DND-41 (cell line): ENCODE measurements around the gene TTC39B.

ENCODE experiments used
- ATAC-seq: fragments of 200-7000 bp; cut with Tn5 transposase; 3 replicates; pipeline ENCODE4 v1.9.1; 2021; ENCODE audit warnings: low read depth; ENCODE audit not compliant: insufficient read depth
- DNase-seq: peaks from one replicate; pipeline ENCODE4 v3.0.0-alpha.2; 2020
- H2AFZ ChIP-seq: 2 replicates; pipeline ENCODE4 v1.6.0; 2012; ENCODE audit warnings: low read depth, low read length
- H3K27ac ChIP-seq: 2 replicates; pipeline ENCODE4 v1.5.1; 2012; ENCODE audit warnings: low read length, inconsistent platforms
- H3K27me3 ChIP-seq: fragments of 200-600 bp; sonication (generic); 2 replicates; pipeline ENCODE4 v1.6.0; 2012; ENCODE audit warnings: low read length, mild to moderate bottlenecking, inconsistent platforms; ENCODE audit not compliant: insufficient read depth, poor library complexity
- H3K36me3 ChIP-seq: 2 replicates; pipeline ENCODE4 v1.5.1; 2012; ENCODE audit warnings: low read length, inconsistent platforms; ENCODE audit not compliant: insufficient read depth
- H3K4me1 ChIP-seq: 2 replicates; pipeline ENCODE4 v1.5.1; 2012; ENCODE audit warnings: mild to moderate bottlenecking, low read length; ENCODE audit not compliant: insufficient read depth
- H3K4me2 ChIP-seq: 2 replicates; pipeline ENCODE4 v1.6.0; 2012; ENCODE audit warnings: mild to moderate bottlenecking, moderate library complexity, low read length, inconsistent platforms; ENCODE audit not compliant: insufficient read depth
- H3K4me3 ChIP-seq, 2 experiments: fragments of 200-600 bp in 1 of 2; shearing (Covaris generic) in 1 of 2; 2 replicates each; pipeline ENCODE4 v1.5.1; 2012 to 2016; ENCODE audit warnings: inconsistent platforms in 2 of 2, low read length in 2 of 2, mild to moderate bottlenecking in 2 of 2, low read depth in 1 of 2, moderate library complexity in 1 of 2
- H3K79me2 ChIP-seq: 2 replicates; pipeline ENCODE4 v1.6.0; 2012; ENCODE audit warnings: low read length, inconsistent platforms; ENCODE audit not compliant: insufficient read depth
- H3K9ac ChIP-seq: 2 replicates; pipeline ENCODE4 v1.6.0; 2012; ENCODE audit warnings: low read depth, mild to moderate bottlenecking, inconsistent platforms, low read length, moderate library complexity
- H3K9me3 ChIP-seq: 2 replicates; pipeline ENCODE4 v1.5.1; 2012; ENCODE audit warnings: low read length, moderate library complexity, mild to moderate bottlenecking, inconsistent platforms; ENCODE audit not compliant: insufficient read depth, severe bottlenecking
- H4K20me1 ChIP-seq: 2 replicates; pipeline ENCODE4 v1.6.0; 2012; ENCODE audit warnings: low read length; ENCODE audit not compliant: insufficient read depth
- EZH2 ChIP-seq: IDR thresholded peaks from 3 replicates; pipeline ENCODE4 v1.6.1; 2012; ENCODE audit warnings: borderline replicate concordance, low read depth, mild to moderate bottlenecking, moderate library complexity, low read length, inconsistent platforms; ENCODE audit not compliant: severe bottlenecking
- TF ChIP-seq, protein P1 (sequence below): IDR thresholded peaks from 2 replicates; pipeline ENCODE4 v1.5.1; 2012; ENCODE audit warnings: borderline replicate concordance, low read length, moderate library complexity, mild to moderate bottlenecking; ENCODE audit not compliant: poor library complexity, severe bottlenecking; ENCODE audit errors: extremely low read depth

The TTC39B gene

DNA sequence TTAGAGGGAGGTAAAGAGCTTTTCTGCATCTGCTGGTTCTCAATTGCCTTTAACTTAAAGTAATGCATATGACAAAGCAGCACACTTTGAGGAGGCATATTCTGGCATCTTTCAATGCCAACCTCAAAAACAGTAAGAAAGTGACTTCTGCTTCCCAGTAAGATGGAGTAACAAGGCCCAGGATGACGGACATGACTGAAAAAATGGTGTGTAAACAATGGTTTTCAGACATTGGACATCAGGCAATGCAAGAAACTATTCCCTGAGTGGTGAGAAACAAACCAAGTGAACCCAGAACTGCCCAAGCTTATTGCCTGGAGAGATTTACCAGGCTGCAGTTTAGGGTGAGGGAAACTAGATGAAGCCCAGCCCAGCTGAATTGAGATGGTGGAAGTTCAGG lies 39.8 kb upstream of the TTC39B start:
- ATAC-seq: no peak
- Histone ChIP-seq H3K4me2 (no peak overlapping the region), H3K27ac (no peak overlapping the region), H3K9ac (no peak overlapping the region), H3K36me3 (no peaks in the 10 kb centered on the region), H4K20me1 (no peaks in the 10 kb centered on the region), H3K79me2 (no peaks in the 10 kb centered on the region), H3K4me3 (no peak overlapping the region), H3K4me1 (peaks cover 4% of the 10 kb centered on the region; the same call in 1 of the 2 replicates), H2AFZ (no peak overlapping the region), H3K9me3 (no peaks in the 10 kb centered on the region), H3K27me3 (no peaks in the 10 kb centered on the region)
- TF ChIP-seq, protein P1, sequence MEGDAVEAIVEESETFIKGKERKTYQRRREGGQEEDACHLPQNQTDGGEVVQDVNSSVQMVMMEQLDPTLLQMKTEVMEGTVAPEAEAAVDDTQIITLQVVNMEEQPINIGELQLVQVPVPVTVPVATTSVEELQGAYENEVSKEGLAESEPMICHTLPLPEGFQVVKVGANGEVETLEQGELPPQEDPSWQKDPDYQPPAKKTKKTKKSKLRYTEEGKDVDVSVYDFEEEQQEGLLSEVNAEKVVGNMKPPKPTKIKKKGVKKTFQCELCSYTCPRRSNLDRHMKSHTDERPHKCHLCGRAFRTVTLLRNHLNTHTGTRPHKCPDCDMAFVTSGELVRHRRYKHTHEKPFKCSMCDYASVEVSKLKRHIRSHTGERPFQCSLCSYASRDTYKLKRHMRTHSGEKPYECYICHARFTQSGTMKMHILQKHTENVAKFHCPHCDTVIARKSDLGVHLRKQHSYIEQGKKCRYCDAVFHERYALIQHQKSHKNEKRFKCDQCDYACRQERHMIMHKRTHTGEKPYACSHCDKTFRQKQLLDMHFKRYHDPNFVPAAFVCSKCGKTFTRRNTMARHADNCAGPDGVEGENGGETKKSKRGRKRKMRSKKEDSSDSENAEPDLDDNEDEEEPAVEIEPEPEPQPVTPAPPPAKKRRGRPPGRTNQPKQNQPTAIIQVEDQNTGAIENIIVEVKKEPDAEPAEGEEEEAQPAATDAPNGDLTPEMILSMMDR: no peak
- no peak for DNase-seq

DNA sequence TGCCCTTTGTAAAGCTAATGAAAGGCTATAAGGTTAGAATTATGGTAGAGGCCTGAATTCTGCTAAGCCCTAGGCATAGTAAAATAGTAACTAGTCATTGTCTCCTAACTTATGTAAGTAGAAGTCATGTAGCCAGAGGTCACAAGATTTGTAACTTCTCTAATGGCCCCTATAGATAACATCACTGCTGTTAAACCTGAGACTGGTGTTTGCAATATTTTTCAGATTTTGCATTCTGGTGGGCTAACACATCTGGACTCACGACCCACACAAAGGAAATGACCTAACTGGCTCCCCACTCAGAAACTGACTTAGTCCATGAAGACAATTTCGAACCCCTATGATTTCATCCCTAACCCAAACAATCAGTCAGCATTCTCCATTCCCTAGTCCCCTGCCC lies 37.2 kb upstream of the TTC39B start:
- no peak for ATAC-seq
- TF ChIP-seq, protein P1: no peak
- no peak for TF ChIP-seq EZH2
- no peaks in the 10 kb centered on the region for H3K27me3 ChIP-seq
- H3K36me3 ChIP-seq: no peaks in the 10 kb centered on the region
- no peak for DNase-seq
- H4K20me1 ChIP-seq: no peaks in the 10 kb centered on the region
- H3K9me3 ChIP-seq: no peaks in the 10 kb centered on the region
- no peak overlapping the region for H2AFZ ChIP-seq
- H3K4me3 ChIP-seq: no peak overlapping the region
- no peak overlapping the region for H3K4me2 ChIP-seq
- no peaks in the 10 kb centered on the region for H3K79me2 ChIP-seq
- no peak overlapping the region for H3K9ac ChIP-seq
- no peak overlapping the region for H3K27ac ChIP-seq
- H3K4me1 ChIP-seq: no peaks in the 10 kb centered on the region

DNA sequence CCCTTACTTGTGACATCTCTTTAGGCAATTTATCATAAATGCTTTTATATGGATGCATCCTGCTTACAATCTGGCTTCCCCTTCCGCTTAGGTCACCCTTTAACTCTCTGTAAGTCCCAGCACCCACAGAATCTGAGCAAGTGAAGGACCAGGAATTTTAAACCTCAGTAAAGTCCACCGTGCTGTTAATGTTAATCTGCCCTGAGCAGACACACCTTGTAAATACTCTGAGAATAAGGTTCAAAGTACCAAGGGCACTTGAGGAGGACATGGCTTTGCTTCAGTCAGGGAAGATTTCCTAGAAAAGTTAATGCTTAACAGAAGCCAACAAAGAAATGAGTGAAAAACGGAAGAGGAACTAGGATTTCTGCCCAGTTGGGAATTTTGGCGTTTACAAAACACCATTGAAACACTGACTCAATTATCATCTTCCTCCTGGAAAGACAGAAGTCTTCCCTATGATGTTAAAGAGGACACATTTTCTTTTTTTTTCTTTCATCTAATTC lies 26.4 kb upstream of the TTC39B start:
- Histone ChIP-seq H3K9me3 (no peaks in the 10 kb centered on the region), H3K4me1 (no peaks in the 10 kb centered on the region), H3K4me2 (no peak overlapping the region), H3K4me3 (no peak overlapping the region), H4K20me1 (no peaks in the 10 kb centered on the region), H3K79me2 (no peaks in the 10 kb centered on the region), H3K36me3 (no peaks in the 10 kb centered on the region), H2AFZ (no peak overlapping the region), H3K27ac (no peak overlapping the region), H3K9ac (no peak overlapping the region), H3K27me3 (no peaks in the 10 kb centered on the region)
- no peak for ATAC-seq
- DNase-seq: no peak
- TF ChIP-seq, protein P1: no peak
- no peak for TF ChIP-seq EZH2

DNA sequence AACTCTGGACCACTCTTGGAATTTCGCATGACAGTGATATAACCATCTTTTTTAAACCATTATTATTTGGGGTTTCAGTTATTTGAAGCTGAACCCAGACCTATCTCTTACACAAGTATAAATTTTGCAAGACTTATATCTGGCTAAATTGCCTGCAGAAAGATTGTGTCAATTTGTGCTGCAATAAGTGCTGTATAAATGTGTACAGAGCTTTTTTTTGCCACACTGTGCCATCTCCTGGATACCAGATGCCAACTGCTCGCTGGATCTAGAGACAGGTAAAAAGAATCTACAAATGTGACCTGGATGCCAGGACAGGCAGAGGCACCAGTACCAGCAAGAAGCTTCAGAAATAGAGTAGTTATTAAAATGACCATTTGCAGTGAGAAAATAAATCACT lies 25.9 kb upstream of the TTC39B start:
- no peak for TF ChIP-seq EZH2
- TF ChIP-seq, protein P1: no peak
- H3K9me3 ChIP-seq: no peaks in the 10 kb centered on the region
- no peak for ATAC-seq
- H3K27ac ChIP-seq: no peak overlapping the region
- no peaks in the 10 kb centered on the region for H3K79me2 ChIP-seq
- H3K4me2 ChIP-seq: no peak overlapping the region
- H3K4me1 ChIP-seq: no peaks in the 10 kb centered on the region
- no peak for DNase-seq
- H4K20me1 ChIP-seq: no peaks in the 10 kb centered on the region
- no peak overlapping the region for H2AFZ ChIP-seq
- no peaks in the 10 kb centered on the region for H3K27me3 ChIP-seq
- H3K4me3 ChIP-seq: no peak overlapping the region
- no peaks in the 10 kb centered on the region for H3K36me3 ChIP-seq
- H3K9ac ChIP-seq: no peak overlapping the region
